Mesenchymal stem cell (in vitro differentiated cells and primary cell): ENCODE measurements around the gene DQX1.
A peak's percentile ranks its signal among the peaks of the same experiment; 100 is the strongest.

Source experiments
- DNase-seq: peaks from one replicate; pipeline ENCODE4 v3.0.0-alpha.2; 2013
- H2AFZ ChIP-seq: one replicate; pipeline ENCODE4 v1.6.1; 2013; ENCODE audit warnings: low read depth, mild to moderate bottlenecking, control low read depth, inconsistent platforms, low read length, moderate library complexity
- H2AK5ac ChIP-seq: 2 replicates; pipeline ENCODE4 v1.6.1; 2013; ENCODE audit warnings: low read length, moderate library complexity, mild to moderate bottlenecking, inconsistent platforms; ENCODE audit not compliant: severe bottlenecking
- H2BK120ac ChIP-seq: one replicate; pipeline ENCODE4 v1.6.1; 2013; ENCODE audit warnings: low read depth, mild to moderate bottlenecking, inconsistent platforms, low read length, moderate library complexity
- H2BK12ac ChIP-seq, 2 experiments: one replicate each; pipeline ENCODE4 v1.6.1; 2013; ENCODE audit warnings: inconsistent platforms in 2 of 2, low read length in 2 of 2, mild to moderate bottlenecking in 2 of 2, moderate library complexity in 2 of 2, control low read depth in 1 of 2
- H2BK15ac ChIP-seq: one replicate; pipeline ENCODE4 v1.6.1; 2013; ENCODE audit warnings: mild to moderate bottlenecking, low read depth, inconsistent platforms; ENCODE audit not compliant: poor library complexity, severe bottlenecking
- H2BK5ac ChIP-seq: 2 replicates; pipeline ENCODE4 v1.6.1; 2013; ENCODE audit warnings: low read depth, mild to moderate bottlenecking, low read length, control low read depth, inconsistent platforms; ENCODE audit not compliant: poor library complexity, severe bottlenecking
- H3K14ac ChIP-seq, 2 experiments: one replicate each; pipeline ENCODE4 v1.6.1; 2013; ENCODE audit warnings: inconsistent platforms in 2 of 2, low read length in 2 of 2, control low read depth in 1 of 2, mild to moderate bottlenecking in 1 of 2, moderate library complexity in 1 of 2
- H3K18ac ChIP-seq, 2 experiments: one replicate each; pipeline ENCODE4 v1.6.1; 2013; ENCODE audit warnings: inconsistent platforms in 2 of 2, low read length in 2 of 2, control low read depth in 1 of 2, low read depth in 1 of 2, mild to moderate bottlenecking in 1 of 2
- H3K23ac ChIP-seq, 2 experiments: one replicate each; pipeline ENCODE4 v1.6.1; 2013; ENCODE audit warnings: inconsistent platforms in 2 of 2, low read length in 2 of 2, mild to moderate bottlenecking in 2 of 2, moderate library complexity in 2 of 2, control low read depth in 1 of 2
- H3K27ac ChIP-seq: 2 replicates; pipeline ENCODE4 v1.5.1; 2013; ENCODE audit warnings: mild to moderate bottlenecking, moderate library complexity, low read length, control low read depth, inconsistent platforms; ENCODE audit not compliant: poor library complexity, severe bottlenecking
- H3K27me3 ChIP-seq, 2 experiments: 2 replicates each; pipeline versions ENCODE4 v1.6.1 to v1.7.0; 2013; ENCODE audit warnings: low read length in 2 of 2, mild to moderate bottlenecking in 2 of 2, moderate library complexity in 2 of 2, control low read depth in 1 of 2, inconsistent platforms in 1 of 2; ENCODE audit not compliant: control insufficient read depth in 1 of 2, insufficient read depth in 1 of 2
- H3K36me3 ChIP-seq, 2 experiments: 2 replicates each; pipeline versions ENCODE4 v1.6.1 to v1.7.0; 2013; ENCODE audit warnings: low read length in 2 of 2, control low read depth in 1 of 2, inconsistent platforms in 1 of 2, low read depth in 1 of 2, mild to moderate bottlenecking in 1 of 2; ENCODE audit not compliant: insufficient read depth in 2 of 2, control insufficient read depth in 1 of 2
- H3K4ac ChIP-seq, 2 experiments: one replicate each; pipeline ENCODE4 v1.6.1; 2013; ENCODE audit warnings: inconsistent platforms in 2 of 2, low read length in 2 of 2, mild to moderate bottlenecking in 2 of 2, moderate library complexity in 2 of 2, control low read depth in 1 of 2, low read depth in 1 of 2
- H3K4me1 ChIP-seq: 2 replicates; pipeline ENCODE4 v1.6.1; 2013; ENCODE audit warnings: low read depth, low read length, control low read depth; ENCODE audit not compliant: control insufficient read depth, insufficient read depth
- H3K4me2 ChIP-seq: 2 replicates; pipeline ENCODE4 v1.6.1; 2013; ENCODE audit warnings: low read length, mild to moderate bottlenecking, inconsistent platforms; ENCODE audit not compliant: poor library complexity, severe bottlenecking
- H3K4me3 ChIP-seq, 2 experiments: 2 replicates each; pipeline versions ENCODE4 v1.5.1 to v1.7.0; 2013; ENCODE audit warnings: low read length in 2 of 2, mild to moderate bottlenecking in 2 of 2, control low read depth in 1 of 2, low read depth in 1 of 2; ENCODE audit not compliant: insufficient read depth in 1 of 2
- H3K79me1 ChIP-seq: replicated peaks from 2 replicates; pipeline ENCODE4 v1.6.1; 2013; ENCODE audit warnings: mild to moderate bottlenecking, control low read depth, low read length, inconsistent platforms; ENCODE audit not compliant: poor library complexity, severe bottlenecking
- H3K9ac ChIP-seq: 2 replicates; pipeline ENCODE4 v1.7.0; 2013; ENCODE audit warnings: mild to moderate bottlenecking, low read length, moderate library complexity
- H3K9me3 ChIP-seq: 2 replicates; pipeline ENCODE4 v1.7.0; 2013; ENCODE audit warnings: mild to moderate bottlenecking, low read length; ENCODE audit not compliant: control insufficient read depth
- H4K8ac ChIP-seq: one replicate; pipeline ENCODE4 v1.6.1; 2013; ENCODE audit warnings: inconsistent platforms, mild to moderate bottlenecking, low read length, moderate library complexity
- H4K91ac ChIP-seq: one replicate; pipeline ENCODE4 v1.6.1; 2013; ENCODE audit warnings: mild to moderate bottlenecking, low read length, inconsistent platforms
- WGBS: methylation state at CpG from one replicate; pipeline ENCODE4 v1.1.7; 2013; ENCODE audit warnings: mixed read lengths; 5-methylcytosine and 5-hydroxymethylcytosine counted together

The DQX1 gene

GRCh38 chr2:74501335-74502071 is 24.5 kb downstream of the DQX1 start:
- Histone ChIP-seq H3K23ac (no peak overlapping the region), H3K4me3 (peak overlapping the region in 1 of 2 experiments; percentile 90), H3K4ac (no peak overlapping the region), H3K18ac (no peak overlapping the region), H3K4me1 (peaks cover 61% of the 10 kb centered on the region), H3K36me3 (peaks cover 15 to 19% of the 10 kb centered on the region in 2 experiments), H2BK15ac (peak overlapping the region; percentile 41), H3K27ac (no peak overlapping the region), H3K4me2 (no peak overlapping the region), H3K9me3 (no peaks in the 10 kb centered on the region), H3K27me3 (peaks cover 0 to 55% of the 10 kb centered on the region in 2 experiments), H4K91ac (no peak overlapping the region), H2BK12ac (no peak overlapping the region), H2BK5ac (no peak overlapping the region), H3K14ac (no peak overlapping the region), H2AK5ac (no peak overlapping the region), H3K9ac (peak overlapping the region; percentile 96), H2AFZ (no peak overlapping the region), H4K8ac (no peak overlapping the region), H2BK120ac (no peak overlapping the region), H3K79me1 (peaks cover 9% of the 10 kb centered on the region)
- no peak for DNase-seq
- WGBS: 38% methylated on average over 15 of the region's 18 CpGs

GRCh38 chr2:74500578-74500946 is 25.5 kb downstream of the DQX1 start:
- Histone ChIP-seq H2BK12ac (no peak overlapping the region), H2BK15ac (no peak overlapping the region), H3K27ac (no peak overlapping the region), H3K14ac (no peak overlapping the region), H3K4me3 (no peak overlapping the region), H3K79me1 (peaks cover 6% of the 10 kb centered on the region), H3K36me3 (peaks cover 12 to 14% of the 10 kb centered on the region in 2 experiments), H2AFZ (no peak overlapping the region), H4K8ac (no peak overlapping the region), H2BK120ac (no peak overlapping the region), H2BK5ac (no peak overlapping the region), H3K9ac (no peak overlapping the region), H3K18ac (no peak overlapping the region), H3K23ac (no peak overlapping the region), H3K4me1 (peaks cover 54% of the 10 kb centered on the region), H3K4me2 (no peak overlapping the region), H3K4ac (no peak overlapping the region), H4K91ac (no peak overlapping the region), H2AK5ac (no peak overlapping the region), H3K9me3 (no peaks in the 10 kb centered on the region), H3K27me3 (peaks cover 0 to 55% of the 10 kb centered on the region in 2 experiments)
- DNase-seq: no peak

- Histone ChIP-seq H2BK120ac (no peak overlapping the region), H3K18ac (no peak overlapping the region), H4K8ac (no peak overlapping the region), H2BK12ac (no peak overlapping the region), H3K4me2 (peak overlapping the region; percentile 75), H4K91ac (no peak overlapping the region), H3K9me3 (no peaks in the 10 kb centered on the region), H3K4ac (no peak overlapping the region), H3K4me1 (peaks cover 49% of the 10 kb centered on the region), H2BK5ac (no peak overlapping the region), H2AK5ac (no peak overlapping the region), H3K27ac (no peak overlapping the region), H3K23ac (no peak overlapping the region), H3K36me3 (peaks cover 7 to 9% of the 10 kb centered on the region in 2 experiments), H3K4me3 (peak overlapping the region in 1 of 2 experiments; percentile 77), H2AFZ (no peak overlapping the region), H2BK15ac (no peak overlapping the region), H3K9ac (peak overlapping the region; percentile 77), H3K27me3 (peaks cover 0 to 55% of the 10 kb centered on the region in 2 experiments), H3K79me1 (peaks cover 3% of the 10 kb centered on the region), H3K14ac (no peak overlapping the region)
- 35% methylated on average over 15 of the region's 15 CpGs for WGBS
- DNase-seq: no peak
Measured at GRCh38 chr2:74499940-74500577, 26.0 kb downstream of the DQX1 start.

GRCh38 chr2:74499267-74499939 is 26.6 kb downstream of the DQX1 start, which contains the start of gene LBX2:
LBX2 (minus strand) TSS chr2:74499603; CDS start chr2:74499537, 66 bp downstream.
- Histone ChIP-seq H3K9ac (peak within 1 kb of the TSS; percentile 77), H3K9me3 (no peaks in the 10 kb centered on the region), H2BK5ac (no peak within 1 kb of the TSS), H3K79me1 (peaks cover 3% of the 10 kb centered on the region), H3K23ac (peak within 1 kb of the TSS in 1 of 2 experiments; percentile 99), H3K4ac (no peak within 1 kb of the TSS), H4K8ac (no peak within 1 kb of the TSS), H3K4me1 (peaks cover 49% of the 10 kb centered on the region), H2BK120ac (no peak within 1 kb of the TSS), H3K4me2 (peak within 1 kb of the TSS; percentile 75), H3K14ac (peak within 1 kb of the TSS in 1 of 2 experiments; percentile 28), H3K36me3 (peaks cover 4 to 6% of the 10 kb centered on the region in 2 experiments), H2BK15ac (no peak within 1 kb of the TSS), H3K18ac (peak within 1 kb of the TSS in 1 of 2 experiments; percentile 28), H2BK12ac (no peak within 1 kb of the TSS), H3K27me3 (peaks cover 0 to 55% of the 10 kb centered on the region in 2 experiments), H2AFZ (no peak within 1 kb of the TSS), H3K27ac (no peak within 1 kb of the TSS), H2AK5ac (no peak within 1 kb of the TSS), H3K4me3 (peak within 1 kb of the TSS; percentile 50 to 77), H4K91ac (no peak within 1 kb of the TSS)
- peak; percentile 45 for DNase-seq
- WGBS: 2% methylated on average over 65 of the region's 65 CpGs
